OCI-LY7 (cell line): ENCODE measurements around the gene ARX. TPM values are rescaled to one million over a fixed set of nuclear protein-coding genes. Genes with fewer than 3 reads are reported as not detected.

Experiments used
- BruUV-seq: library from RNA; stranded (reverse); fragments of 400-500 nt; replicated peaks from 2 replicates; lab custom pipeline; 2021; lab: Mats Ljungman, UMichigan
- CTCF ChIA-PET: fragments of 300-600 bp; sonication (Branson Sonifier 250); formaldehyde crosslinking; loops from one replicate; lab custom pipeline; 2022; ENCODE audit warnings: antibody characterized with exemption; ENCODE audit not compliant: unreplicated experiment; lab: Charles Lee
- POLR2A ChIA-PET: fragments of 300-600 bp; sonication (Branson Sonifier 250); formaldehyde crosslinking; loops from one replicate; lab custom pipeline; 2022; ENCODE audit warnings: antibody characterized with exemption; lab: Charles Lee
- DNase-seq: peaks from one replicate; pipeline ENCODE4 v3.0.0-alpha.2; 2015; ENCODE audit warnings: low spot score
- H2AFZ ChIP-seq: fragments of 200-600 bp; sonication (generic), shearing (Covaris generic); 2 replicates; pipeline ENCODE4 v1.6.1; 2014; ENCODE audit warnings: mild to moderate bottlenecking, antibody characterized with exemption, low read length, moderate library complexity
- H3K27ac ChIP-seq: fragments of 200-600 bp; sonication (generic); 2 replicates; pipeline ENCODE4 v1.5.1; 2014; ENCODE audit warnings: mixed run types, low read depth, mild to moderate bottlenecking, moderate library complexity, low read length, inconsistent platforms; ENCODE audit not compliant: poor library complexity, severe bottlenecking
- H3K36me3 ChIP-seq: fragments of 200-600 bp; sonication (generic); 2 replicates; pipeline ENCODE4 v1.6.1; 2014; ENCODE audit warnings: mild to moderate bottlenecking, antibody characterized with exemption, low read length, moderate library complexity, mixed read lengths; ENCODE audit not compliant: insufficient read depth
- H3K4me1 ChIP-seq: fragments of 200-600 bp; sonication (generic); 2 replicates; pipeline ENCODE4 v1.5.1; 2014; ENCODE audit warnings: mild to moderate bottlenecking, low read length; ENCODE audit not compliant: insufficient read depth, poor library complexity, severe bottlenecking
- H3K4me2 ChIP-seq: fragments of 200-600 bp; sonication (generic); 2 replicates; pipeline ENCODE4 v1.6.1; 2014; ENCODE audit warnings: mild to moderate bottlenecking, low read length
- H3K4me3 ChIP-seq: fragments of 200-600 bp; sonication (generic); 2 replicates; pipeline ENCODE4 v1.5.1; 2014; ENCODE audit warnings: mild to moderate bottlenecking, low read depth, low read length; ENCODE audit not compliant: poor library complexity, severe bottlenecking
- H3K79me2 ChIP-seq: fragments of 200-600 bp; sonication (generic); 2 replicates; pipeline ENCODE4 v1.6.1; 2016; ENCODE audit warnings: low read depth, mild to moderate bottlenecking, low read length, moderate library complexity, mixed read lengths; ENCODE audit not compliant: insufficient read depth
- H3K9me2 ChIP-seq: fragments of 200-600 bp; sonication (generic); 2 replicates; pipeline ENCODE4 v1.6.1; 2016; ENCODE audit warnings: mild to moderate bottlenecking, low read length, mixed read lengths; ENCODE audit not compliant: insufficient read depth
- H3K9me3 ChIP-seq: fragments of 200-600 bp; sonication (generic); 2 replicates; pipeline ENCODE4 v1.6.1; 2014; ENCODE audit warnings: mild to moderate bottlenecking, mixed run types, low read length, mixed read lengths
- H4K20me1 ChIP-seq: fragments of 200-600 bp; sonication (generic); 2 replicates; pipeline ENCODE4 v1.6.1; 2014; ENCODE audit warnings: mild to moderate bottlenecking, antibody characterized with exemption, low read length, moderate library complexity, mixed read lengths; ENCODE audit not compliant: insufficient read depth
- CTCF ChIP-seq: fragments of 200-600 bp; sonication (generic); conservative IDR thresholded peaks from 2 replicates; pipeline ENCODE4 v1.5.1; 2014; ENCODE audit warnings: mild to moderate bottlenecking, antibody characterized with exemption, low read length, moderate library complexity, mixed read lengths
- EZH2phosphoT487 ChIP-seq: fragments of 200-600 bp; sonication (generic); IDR thresholded peaks from 2 replicates; pipeline ENCODE4 v1.6.1; 2018; ENCODE audit warnings: low read depth, borderline replicate concordance, mild to moderate bottlenecking, mixed run types, antibody characterized with exemption, low read length, moderate library complexity, mixed read lengths
- intact Hi-C: fragments of 100-400 bp; cut with micrococcal nuclease; formaldehyde crosslinking; loops from one replicate; pipeline ENCODE4 v1.10.0; 2022; ENCODE audit not compliant: unreplicated experiment
- total RNA-seq, 2 experiments: library from RNA; depleted of rRNA in 1 of 2; stranded (reverse); fragments of >200 nt in 1 of 2; shearing (Covaris generic) in 1 of 2; gene quantifications; 2 replicates each; pipeline ENCODE4 v1.2.3, GENCODE V29; 2014 to 2022

The ARX gene
- total RNA-seq, 2 experiments from 2014 or later = 0.11 TPM; not detected in 1

DNA sequence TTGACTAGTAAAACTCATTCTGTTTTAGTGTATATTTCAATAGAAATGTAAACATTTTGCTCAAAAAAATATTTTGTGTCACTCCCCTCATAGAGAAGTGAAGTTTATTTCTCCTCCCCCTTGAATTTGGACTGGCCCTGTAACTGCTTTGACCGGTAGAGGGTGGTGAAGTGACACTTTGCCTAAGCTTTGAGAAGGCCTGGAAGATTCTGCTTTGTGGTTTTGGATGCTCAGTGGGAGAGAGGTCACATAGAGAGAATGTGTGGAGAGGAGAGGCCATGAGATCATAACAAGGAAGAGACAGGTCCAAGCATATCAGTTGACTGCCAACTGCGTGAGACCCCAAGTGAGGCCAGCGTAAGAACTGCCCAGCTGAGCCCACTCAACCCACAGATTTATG, 19.1 kb upstream of the ARX start:
- Histone ChIP-seq H3K79me2 (no peaks in the 10 kb centered on the region), H3K4me2 (no peak overlapping the region), H2AFZ (no peak overlapping the region), H3K4me1 (no peaks in the 10 kb centered on the region), H3K27ac (no peak overlapping the region), H4K20me1 (no peaks in the 10 kb centered on the region), H3K36me3 (no peaks in the 10 kb centered on the region), H3K4me3 (no peak overlapping the region), H3K9me2 (no peaks in the 10 kb centered on the region), H3K9me3 (no peaks in the 10 kb centered on the region)
- intact Hi-C loops = no loop called here
- ChIA-PET CTCF (no interaction called here), POLR2A (no interaction called here)
- TF ChIP-seq CTCF (no peak), EZH2phosphoT487 (no peak)
- BruUV-seq = no TSS peak
- no peak for DNase-seq

DNA sequence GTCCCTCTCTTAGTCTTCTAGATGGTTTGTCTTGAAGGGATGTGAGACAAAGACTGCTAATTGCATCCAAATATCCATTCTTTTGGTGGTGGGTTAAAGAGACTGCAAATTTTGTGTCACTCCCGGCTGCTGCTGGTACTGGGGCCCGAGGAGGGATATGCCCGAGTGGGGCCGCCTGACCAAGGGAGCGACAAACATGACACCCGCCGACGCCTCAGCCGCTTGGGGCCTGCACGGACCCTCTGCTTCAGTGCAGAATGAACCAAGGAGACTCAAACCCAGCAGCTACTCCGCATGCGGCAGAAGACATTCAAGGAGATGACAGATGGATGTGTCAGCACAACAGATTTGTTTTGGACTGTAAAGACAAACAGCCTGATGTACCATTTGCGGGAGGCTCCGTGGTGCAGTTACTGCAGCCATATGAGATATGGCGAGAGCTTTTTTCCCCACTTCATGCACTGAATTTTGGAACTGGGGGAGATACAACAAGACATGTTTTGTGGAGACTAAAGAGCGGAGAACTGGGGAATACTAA, 13.6 kb upstream of the ARX start:
- DNase-seq = no peak
- TF ChIP-seq CTCF (no peak), EZH2phosphoT487 (no peak)
- CTCF ChIA-PET = no interaction called here
- POLR2A ChIA-PET = no interaction called here
- Histone ChIP-seq H2AFZ (no peak overlapping the region), H3K9me2 (no peaks in the 10 kb centered on the region), H3K4me1 (no peaks in the 10 kb centered on the region), H3K9me3 (no peaks in the 10 kb centered on the region), H3K4me3 (no peak overlapping the region), H3K4me2 (no peak overlapping the region), H4K20me1 (no peaks in the 10 kb centered on the region), H3K27ac (no peak overlapping the region), H3K79me2 (no peaks in the 10 kb centered on the region), H3K36me3 (no peaks in the 10 kb centered on the region)
- intact Hi-C loops = no loop called here
- BruUV-seq = no TSS peak

GRCh38 chrX:25028726-25029125, 13.0 kb upstream of the ARX start:
- Histone ChIP-seq H3K9me3 (no peaks in the 10 kb centered on the region), H2AFZ (no peak overlapping the region), H3K27ac (no peak overlapping the region), H3K79me2 (no peaks in the 10 kb centered on the region), H3K4me2 (no peak overlapping the region), H3K36me3 (no peaks in the 10 kb centered on the region), H3K4me3 (no peak overlapping the region), H3K9me2 (no peaks in the 10 kb centered on the region), H3K4me1 (no peaks in the 10 kb centered on the region), H4K20me1 (no peaks in the 10 kb centered on the region)
- intact Hi-C loops = no loop called here
- no peak for DNase-seq
- CTCF ChIA-PET = no interaction called here
- no peak for TF ChIP-seq CTCF
- no peak for TF ChIP-seq EZH2phosphoT487
- BruUV-seq = no TSS peak
- POLR2A ChIA-PET = no interaction called here
